Ovary (tissue), 3 donors: Measurements from ENCODE around the gene TUB.

Experiments used
- CTCF ChIP-seq, 3 donors: fragments of 450-650 bp in 2 of 3; fragments of 200-600 bp in 1 of 3; IDR thresholded peaks; one replicate each; pipeline versions ENCODE4 v1.5.1 to v1.8.0; 2016 to 2022; ENCODE audit warnings: antibody characterized with exemption in 3 of 3, mild to moderate bottlenecking in 1 of 3
- EP300 ChIP-seq: sonication (generic); formaldehyde crosslinking; IDR thresholded peaks from one replicate; pipeline ENCODE4 v1.6.1; 2017; ENCODE audit warnings: antibody characterized with exemption
- POLR2A ChIP-seq: fragments of 450-650 bp; IDR thresholded peaks from one replicate; pipeline ENCODE4 v1.6.1; 2017; ENCODE audit warnings: antibody characterized with exemption, mild to moderate bottlenecking, moderate library complexity
- donor health status: DM: no; HTN: no; CAD: no.

GRCh38 chr11:8105133-8105532, 24.1 kb downstream of the TUB start:
- TF ChIP-seq POLR2A = no peak
- no peak for TF ChIP-seq CTCF (IDR thresholded peaks at IDR 0.05)
- TF ChIP-seq EP300 = no peak
